Islet of Langerhans (tissue), 1 donor: Measurements from ENCODE around the gene C11orf91.
A peak's percentile ranks its signal among the peaks of the same experiment; 100 is the strongest.
"Not testable (repeated sequence)": the region's sequence is repeated elsewhere in the genome, so short reads cannot be mapped to it uniquely, and the experiment has no call there.

Experiments
- FAIRE-seq: peaks from one replicate; lab custom pipeline; 2011; peaks lifted over from hg19 to GRCh38; lab: Jason Lieb, UNC

The C11orf91 gene

GRCh38 chr11:33721984-33722383, 21.4 kb upstream of the C11orf91 start:
- FAIRE-seq, result no peak

- no peak for FAIRE-seq
Observed at GRCh38 chr11:33721426-33721825, 20.8 kb upstream of the C11orf91 start.

GRCh38 chr11:33719587-33719986, 19.0 kb upstream of the C11orf91 start:
- FAIRE-seq, result no peak

GRCh38 chr11:33718440-33718839, 17.8 kb upstream of the C11orf91 start:
- no peak for FAIRE-seq

- FAIRE-seq, result no peak
Observed at GRCh38 chr11:33716243-33716642, 15.6 kb upstream of the C11orf91 start.

GRCh38 chr11:33713856-33714398, 13.3 kb upstream of the C11orf91 start:
- no peak for FAIRE-seq

- peak; percentile 55 for FAIRE-seq
Observed at GRCh38 chr11:33713151-33713855, 12.7 kb upstream of the C11orf91 start.

GRCh38 chr11:33712436-33712835, 11.8 kb upstream of the C11orf91 start:
- FAIRE-seq, result no peak

GRCh38 chr11:33709466-33709865, 8.8 kb upstream of the C11orf91 start:
- no peak for FAIRE-seq

GRCh38 chr11:33708985-33709384, 8.4 kb upstream of the C11orf91 start:
- no peak for FAIRE-seq

- not testable (repeated sequence) for FAIRE-seq
Observed at GRCh38 chr11:33707831-33708230, 7.2 kb upstream of the C11orf91 start.

GRCh38 chr11:33706966-33707365, 6.3 kb upstream of the C11orf91 start:
- no peak for FAIRE-seq

GRCh38 chr11:33706546-33706945, 5.9 kb upstream of the C11orf91 start:
- FAIRE-seq, result no peak

GRCh38 chr11:33704240-33705002, 3.8 kb upstream of the C11orf91 start:
- no peak for FAIRE-seq

- no peak for FAIRE-seq
Observed at GRCh38 chr11:33703788-33704187, 3.2 kb upstream of the C11orf91 start.

GRCh38 chr11:33703234-33703633, 2.6 kb upstream of the C11orf91 start:
- no peak for FAIRE-seq

- no peak for FAIRE-seq
Observed at GRCh38 chr11:33701302-33702230, 940 bp upstream of the C11orf91 start.

- no peak for FAIRE-seq
Observed at GRCh38 chr11:33700063-33700501, 544 bp downstream of the C11orf91 start.

GRCh38 chr11:33699515-33700062, 1.0 kb downstream of the C11orf91 start:
- no peak for FAIRE-seq

- FAIRE-seq, result no peak
Observed at GRCh38 chr11:33698921-33699320, 1.7 kb downstream of the C11orf91 start.

GRCh38 chr11:33697997-33698396, 2.6 kb downstream of the C11orf91 start:
- FAIRE-seq, result no peak
